Measurements from ENCODE around the gene ADCY9. TPM values are rescaled to one million over a fixed set of nuclear protein-coding genes. Genes with fewer than 3 reads are reported as not detected.

ADCY9 gene
- total and polyA plus RNA-seq, 2 experiments from 2014 or later, result 2.2 to 18.3 TPM

- TF ChIP-seq ZNF331 (CRISPR knock-in tag; IDR thresholded peaks at IDR 0.05; ENCODE audit: low read depth) (no peak), ZNF114 (CRISPR knock-in tag; IDR thresholded peaks at IDR 0.05) (no peak), ZNF462 (CRISPR knock-in tag; IDR thresholded peaks at IDR 0.05) (no peak)
Observed at GRCh38 chr16:4004206-4004605, 112.0 kb downstream of the ADCY9 start (continued).

GRCh38 chr16:4003576-4003975, 112.7 kb downstream of the ADCY9 start:
- Mint-ChIP-seq H3K4me3 (no peak overlapping the region), H3K36me3 (ENCODE audit: low read depth) (no peaks in the 10 kb centered on the region), H3K4me1 (peaks cover 27% of the 10 kb centered on the region), H3K9me3 (no peaks in the 10 kb centered on the region), H3K27me3 (ENCODE audit: insufficient read depth, low read depth, poor library complexity) (peaks cover 4% of the 10 kb centered on the region), H3K27ac (peak overlapping the region; percentile 26; the same call in 1 of the 2 replicates)
- Histone ChIP-seq H3K36me3 (ENCODE audit: insufficient read depth) (no peaks in the 10 kb centered on the region), H3K4me1 (ENCODE audit: insufficient read depth) (peaks cover 25% of the 10 kb centered on the region), H3K4me2 (no peak overlapping the region), H3K27me3 (ENCODE audit: insufficient read depth) (no peaks in the 10 kb centered on the region), H4K20me1 (replicated peaks; ENCODE audit: insufficient read depth) (no peaks in the 10 kb centered on the region), H3F3A (replicated peaks; ENCODE audit: low read depth) (no peaks in the 10 kb centered on the region), H3K9me2 (ENCODE audit: insufficient read depth) (no peaks in the 10 kb centered on the region), H3K79me2 (replicated peaks; ENCODE audit: insufficient read depth) (peaks cover 3% of the 10 kb centered on the region; the same call in 1 of the 2 replicates), H3K27ac (ENCODE audit: low read depth) (no peak overlapping the region), H2AFZ (no peak overlapping the region), H3K4me3 (no peak overlapping the region)
- DNase-seq (ENCODE audit: low spot score), result no peak
- TF ChIP-seq JUNB (IDR thresholded peaks at IDR 0.05; ENCODE audit: unreplicated experiment) (no peak), STAT1 (IDR thresholded peaks at IDR 0.05; ENCODE audit: unreplicated experiment) (no peak), NANOG (IDR thresholded peaks at IDR 0.05; ENCODE audit: borderline replicate concordance) (no peak), ETS1 (IDR thresholded peaks at IDR 0.05) (no peak), EZH2phosphoT487 (IDR thresholded peaks at IDR 0.05; ENCODE audit: unreplicated experiment) (no peak)
- no peak for ATAC-seq

Data from GM23338 (cell line).